Measurements from ENCODE around the gene CHRM3. TPM values are rescaled to one million over a fixed set of nuclear protein-coding genes. Genes with fewer than 3 reads are reported as not detected.

The CHRM3 gene
- total RNA-seq, 4 donors from 2014 or later = 1.2 to 31.1 (median 2.5) TPM

GRCh38 chr1:239392271-239392670 is 5.9 kb downstream of the CHRM3 start:
- H3K9me3 ChIP-seq = no peaks in the 10 kb centered on the region
- intact Hi-C loops (cut with DNase I) = no loop called here
- TF ChIP-seq POLR2A (IDR thresholded peaks at IDR 0.05) (no peak), CTCF (IDR thresholded peaks at IDR 0.05) (no peak)
- no peak for DNase-seq
- H3K36me3 ChIP-seq = no peaks in the 10 kb centered on the region
- 80 to 89% methylated on average over 3 of the region's 3 CpGs for WGBS, 2 donors
- H3K4me1 ChIP-seq = peaks cover 4 to 9% (median 4%) of the 10 kb centered on the region in 3 donors
- H3K4me3 ChIP-seq = no peak overlapping the region
- peaks cover 0 to 41% (median under 1%) of the 10 kb centered on the region in 4 donors for H3K27me3 ChIP-seq
- H3K27ac ChIP-seq = no peak overlapping the region

- no peaks in the 10 kb centered on the region for H3K9me3 ChIP-seq
- intact Hi-C loops (cut with DNase I) = no loop called here
- peaks cover 0 to 23% (median 0%) of the 10 kb centered on the region in 4 donors for H3K27me3 ChIP-seq
- no peaks in the 10 kb centered on the region for H3K4me1 ChIP-seq
- 59 to 63% methylated on average over 2 of the region's 2 CpGs for WGBS, 2 donors
- TF ChIP-seq POLR2A (IDR thresholded peaks at IDR 0.05) (no peak), CTCF (IDR thresholded peaks at IDR 0.05) (no peak)
- DNase-seq = no peak
- no peaks in the 10 kb centered on the region for H3K36me3 ChIP-seq
- H3K4me3 ChIP-seq = no peak overlapping the region
- H3K27ac ChIP-seq = no peak overlapping the region
Measured at GRCh38 chr1:239394107-239394506, 7.7 kb downstream of the CHRM3 start.

GRCh38 chr1:239413916-239414315 is 27.5 kb downstream of the CHRM3 start:
- H3K4me3 ChIP-seq = no peak overlapping the region
- no peaks in the 10 kb centered on the region for H3K4me1 ChIP-seq
- intact Hi-C loops (cut with DNase I) = no loop called here
- no peaks in the 10 kb centered on the region for H3K36me3 ChIP-seq
- H3K27ac ChIP-seq = no peak overlapping the region
- no peaks in the 10 kb centered on the region for H3K9me3 ChIP-seq
- 45 to 62% methylated on average over 6 of the region's 6 CpGs for WGBS, 2 donors
- no peaks in the 10 kb centered on the region for H3K27me3 ChIP-seq
- TF ChIP-seq CTCF (IDR thresholded peaks at IDR 0.05) = no peak
- TF ChIP-seq POLR2A (IDR thresholded peaks at IDR 0.05) = no peak
- no peak for DNase-seq

- no peak for DNase-seq
- Histone ChIP-seq H3K36me3 (no peaks in the 10 kb centered on the region), H3K27ac (no peak overlapping the region), H3K27me3 (no peaks in the 10 kb centered on the region), H3K4me1 (no peaks in the 10 kb centered on the region), H3K9me3 (no peaks in the 10 kb centered on the region), H3K4me3 (no peak overlapping the region)
- no peak for TF ChIP-seq POLR2A (IDR thresholded peaks at IDR 0.05)
- TF ChIP-seq CTCF (IDR thresholded peaks at IDR 0.05) = no peak
- intact Hi-C loops (cut with DNase I) = no loop called here
- WGBS, 2 donors = 45 to 49% methylated on average over 2 of the region's 2 CpGs
Measured at GRCh38 chr1:239417221-239417620, 30.9 kb downstream of the CHRM3 start.

GRCh38 chr1:239417986-239418640 is 31.7 kb downstream of the CHRM3 start:
- intact Hi-C loops (cut with DNase I) = no loop called here
- TF ChIP-seq CTCF (IDR thresholded peaks at IDR 0.05) (no peak), POLR2A (IDR thresholded peaks at IDR 0.05) (no peak)
- H3K4me1 ChIP-seq = no peaks in the 10 kb centered on the region
- no peak overlapping the region for H3K27ac ChIP-seq
- H3K9me3 ChIP-seq = no peaks in the 10 kb centered on the region
- 72 to 85% methylated on average over 5 of the region's 5 CpGs for WGBS, 2 donors
- no peak overlapping the region for H3K4me3 ChIP-seq
- H3K27me3 ChIP-seq = no peaks in the 10 kb centered on the region
- H3K36me3 ChIP-seq = no peaks in the 10 kb centered on the region
- DNase-seq = no peak

All from esophagus squamous epithelium (tissue), 5 donors.